GM19099 (cell line): ENCODE measurements around the gene PLEKHH3.

Source experiments
- POLR2A ChIP-seq: IDR thresholded peaks from 3 replicates; pipeline ENCODE4 v1.6.1; 2011; ENCODE audit warnings: low read depth; ENCODE audit not compliant: insufficient read length; ENCODE audit errors: extremely low read depth

Gene PLEKHH3

DNA sequence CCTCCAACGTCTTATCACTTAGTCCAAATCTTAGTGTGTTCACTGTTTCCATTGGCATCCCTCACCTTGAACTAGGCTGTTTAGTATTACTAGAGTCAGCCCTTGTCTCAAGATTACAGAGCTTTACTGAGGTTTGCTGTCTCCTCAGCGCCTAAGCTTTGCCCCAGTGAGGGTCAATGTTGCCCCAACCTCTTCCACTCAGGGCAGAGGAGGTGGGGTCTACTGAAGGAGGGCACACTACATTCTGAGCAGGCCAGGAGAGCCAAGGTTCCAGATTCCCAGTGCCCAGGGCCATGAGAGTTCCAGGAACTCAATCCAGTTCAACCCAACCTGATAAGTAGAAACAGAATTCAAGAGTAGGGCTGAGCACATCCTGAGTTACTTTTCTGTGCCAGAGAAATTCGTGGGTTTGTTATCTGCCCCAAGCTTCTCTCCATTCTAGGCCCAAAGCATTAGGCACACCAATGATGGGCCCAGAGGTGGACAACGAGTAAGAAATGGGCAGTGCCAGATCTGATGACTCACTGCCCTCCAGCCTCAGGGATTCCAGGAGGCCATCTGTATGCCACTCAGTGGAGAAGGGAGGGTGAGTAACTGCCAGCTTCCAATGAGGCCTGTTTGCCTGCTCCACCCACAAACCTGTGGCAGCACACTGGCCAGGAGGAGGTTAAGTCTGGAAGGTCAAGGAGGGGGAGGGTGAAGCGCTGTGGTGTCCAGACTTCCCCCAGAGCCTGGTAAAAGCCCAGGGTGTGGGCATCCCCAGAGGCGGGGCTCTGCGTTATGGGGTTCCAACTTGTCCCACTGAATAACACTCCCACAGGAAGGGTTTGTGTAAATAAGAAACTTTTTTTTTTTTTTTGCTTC is 9.5 kb downstream of the PLEKHH3 start:
- TF ChIP-seq POLR2A: no peak

GRCh38 chr17:42665581-42666001 is 11.2 kb downstream of the PLEKHH3 start:
- no peak for TF ChIP-seq POLR2A

DNA sequence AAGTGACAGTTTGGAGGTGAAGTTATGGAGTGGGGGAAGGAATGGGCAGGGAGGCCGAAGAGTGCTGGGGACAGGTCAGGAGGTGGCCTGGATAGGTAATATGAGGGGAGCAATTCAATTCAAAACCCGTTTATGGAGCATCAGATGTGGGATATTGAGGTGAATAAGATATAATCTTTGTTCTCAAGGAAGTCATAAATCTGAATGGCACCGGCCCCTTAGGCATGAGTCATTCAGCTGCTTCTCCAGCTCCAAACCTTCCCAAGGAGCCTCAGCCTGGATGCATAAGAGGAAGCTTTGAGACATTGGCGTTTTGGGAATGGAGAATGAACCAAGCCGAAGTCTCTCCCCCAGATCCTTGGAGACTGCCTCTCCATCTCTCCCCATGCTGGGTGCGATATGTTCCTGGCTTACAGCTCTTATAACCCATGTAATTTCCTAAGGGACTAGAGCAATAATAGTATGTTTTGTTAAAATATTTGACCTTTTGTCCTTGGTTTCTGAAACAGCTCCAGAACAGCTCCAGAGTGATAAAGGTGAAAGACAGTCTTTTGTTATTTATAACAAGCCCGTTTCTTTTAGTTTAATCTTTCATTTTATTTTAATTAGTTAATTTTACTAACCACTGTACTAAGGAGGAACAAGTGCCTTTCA is 16.0 kb downstream of the PLEKHH3 start:
- no peak for TF ChIP-seq POLR2A

GRCh38 chr17:42659079-42659931 is 17.5 kb downstream of the PLEKHH3 start, which contains the start of gene TUBG2:
Gene TUBG2, plus strand, starts transcription at chr17:42659284. Its CDS starts 220 bp downstream, at chr17:42659504.
- peak; percentile 77 for TF ChIP-seq POLR2A

DNA sequence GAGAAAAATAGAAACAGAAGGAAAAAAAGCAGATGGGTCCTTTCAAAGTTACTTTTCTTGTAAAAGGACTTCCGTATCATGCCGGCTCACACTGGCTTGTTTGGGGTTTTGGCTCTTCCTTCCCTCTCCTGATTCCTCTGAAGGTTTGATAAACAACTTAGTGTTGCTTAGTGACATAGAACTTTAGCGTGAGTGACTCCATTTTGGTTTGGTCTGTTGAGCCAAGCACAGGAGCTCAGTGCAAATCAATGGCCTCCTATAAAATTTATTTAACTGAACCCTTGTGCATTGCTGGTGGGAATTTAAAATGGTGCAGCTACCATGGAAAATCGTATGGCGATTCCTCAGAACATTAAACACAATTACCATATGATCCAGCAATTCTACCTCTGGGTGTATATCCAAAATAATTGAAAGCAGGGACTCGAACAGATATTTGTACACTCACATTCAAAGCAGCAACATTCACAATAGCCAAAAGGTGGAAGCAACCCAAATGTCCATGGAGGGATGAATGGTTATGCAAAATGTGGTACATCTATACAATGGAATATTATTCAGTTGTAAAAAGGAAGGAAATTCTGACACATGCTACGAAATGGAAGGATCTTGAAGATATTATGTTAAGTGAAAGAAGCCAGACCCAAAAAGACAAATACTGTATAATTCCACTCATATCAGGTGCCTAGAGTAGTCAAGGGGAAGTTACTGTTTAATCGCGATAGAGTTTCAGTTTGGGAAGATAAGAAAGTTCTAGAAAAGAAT is 18.8 kb downstream of the PLEKHH3 start:
- no peak for TF ChIP-seq POLR2A

- TF ChIP-seq POLR2A: no peak
Observed at GRCh38 chr17:42655528-42655927, 21.3 kb downstream of the PLEKHH3 start.

- no peak for TF ChIP-seq POLR2A
Observed at GRCh38 chr17:42653179-42654124, 23.3 kb downstream of the PLEKHH3 start.

DNA sequence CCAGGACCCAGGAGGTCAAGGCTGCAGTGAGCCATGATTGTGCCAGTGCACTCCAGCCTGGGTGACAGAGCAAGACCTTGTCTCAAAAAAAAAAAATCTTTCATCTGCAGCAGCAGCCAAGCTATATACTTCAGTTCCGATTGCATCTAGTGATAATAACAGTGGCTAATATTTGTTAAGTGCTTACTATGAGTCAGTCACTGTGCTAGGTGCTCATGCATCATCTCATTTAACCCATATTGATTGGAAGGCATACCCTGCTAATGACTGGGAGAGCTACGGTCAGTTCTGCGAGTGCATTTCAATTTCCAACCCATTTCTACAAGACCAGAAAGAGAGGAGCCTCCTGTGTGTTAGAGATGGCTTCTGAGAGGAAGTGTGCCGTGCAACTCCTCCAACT is 25.4 kb downstream of the PLEKHH3 start:
- TF ChIP-seq POLR2A: no peak

GRCh38 chr17:42647778-42648177 is 29.0 kb downstream of the PLEKHH3 start:
- no peak for TF ChIP-seq POLR2A

GRCh38 chr17:42642336-42642735 is 34.5 kb downstream of the PLEKHH3 start:
- no peak for TF ChIP-seq POLR2A

DNA sequence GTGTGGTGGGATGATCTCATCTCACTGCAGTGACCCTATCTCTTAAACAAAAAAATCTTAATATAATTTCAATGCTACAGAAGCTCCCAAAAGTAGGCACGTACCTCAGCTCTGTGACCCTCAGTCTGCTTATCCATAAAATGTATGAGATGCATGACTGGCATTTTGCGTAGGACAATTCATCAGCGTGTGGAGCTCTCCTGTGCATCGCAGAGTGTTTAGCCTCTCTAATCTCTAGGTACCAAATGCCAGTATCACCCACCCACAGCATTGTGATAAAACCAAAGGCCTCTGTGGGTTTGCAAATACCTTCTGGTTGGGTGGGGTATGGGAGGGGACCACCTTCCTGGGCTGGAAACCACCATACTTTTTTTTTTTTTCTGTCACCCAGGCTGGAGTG is 36.7 kb downstream of the PLEKHH3 start:
- TF ChIP-seq POLR2A: no peak

DNA sequence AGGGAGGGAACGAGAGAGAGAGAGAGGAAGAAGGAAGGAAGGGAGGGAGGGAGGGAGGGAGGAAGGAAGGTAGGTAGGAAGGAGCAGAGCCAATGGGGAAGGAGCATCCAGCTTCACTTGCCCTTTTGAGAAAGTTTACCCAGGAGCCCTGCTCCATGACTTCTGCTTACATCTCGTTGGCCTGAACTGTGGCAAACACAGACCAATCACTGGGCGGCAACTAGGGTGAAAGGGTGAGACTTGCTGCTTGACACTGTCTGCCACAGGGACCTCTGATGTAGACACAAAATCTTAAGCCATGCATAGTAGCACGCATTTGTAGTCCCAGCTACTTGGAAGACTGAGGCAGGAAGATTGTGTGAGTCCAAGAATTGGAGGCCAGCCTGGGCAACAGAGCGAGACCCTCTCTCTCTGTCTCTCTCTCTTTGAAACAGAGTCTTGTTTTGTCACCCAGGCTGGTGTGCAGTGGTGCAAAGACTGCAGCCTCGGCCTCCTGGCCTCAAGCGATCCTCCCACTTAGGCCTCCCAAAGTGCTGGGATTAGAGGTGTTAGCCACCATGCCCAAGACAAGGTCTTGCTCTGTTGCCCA is 37.2 kb downstream of the PLEKHH3 start:
- no peak for TF ChIP-seq POLR2A

- TF ChIP-seq POLR2A: no peak
Observed at GRCh38 chr17:42632949-42633444, 43.8 kb downstream of the PLEKHH3 start.
